Body of pancreas (tissue), 4 donors: ENCODE measurements around the gene C16orf95. TPM values are rescaled to one million over a fixed set of nuclear protein-coding genes. Genes with fewer than 3 reads are reported as not detected.

ENCODE experiments used
- ATAC-seq: fragments of 150-250 bp; one replicate; pipeline ENCODE4 v1.9.1; 2016
- DNase-seq, 4 donors: peaks; one replicate each; pipeline ENCODE4 v3.0.0-alpha.2; 2019
- H3K27ac ChIP-seq, 4 donors: fragments of 200-600 bp; sonication (generic); 1 replicate in 3 of 4; 2 replicates in 1 of 4; pipeline versions ENCODE4 v1.5.1 to v1.6.1; 2016 to 2019; ENCODE audit warnings: mild to moderate bottlenecking in 1 of 4, mixed read lengths in 1 of 4, moderate library complexity in 1 of 4
- H3K27me3 ChIP-seq, 2 donors: fragments of 200-600 bp; sonication (generic); one replicate each; pipeline ENCODE4 v1.6.0; 2016; ENCODE audit warnings: mild to moderate bottlenecking in 1 of 2
- H3K36me3 ChIP-seq, 2 donors: fragments of 200-600 bp; sonication (generic); replicated peaks in 1 of 2; 2 replicates each; pipeline ENCODE4 v1.5.1; 2016; ENCODE audit warnings: low read depth in 2 of 2; ENCODE audit not compliant: insufficient read depth in 1 of 2
- H3K4me1 ChIP-seq: fragments of 200-600 bp; sonication (generic); one replicate; pipeline ENCODE4 v1.6.0; 2016
- H3K4me3 ChIP-seq, 2 donors: fragments of 200-600 bp; sonication (generic); 1 replicate in 1 of 2; 2 replicates in 1 of 2; pipeline ENCODE4 v1.5.1; 2016 to 2019
- H3K9me3 ChIP-seq, 3 donors: fragments of 200-600 bp; sonication (generic); 1 replicate in 2 of 3; 2 replicates in 1 of 3; pipeline ENCODE4 v1.5.1; 2016
- POLR2A ChIP-seq, 3 donors: fragments of 450-650 bp; IDR thresholded peaks; one replicate each; pipeline ENCODE4 v1.6.1; 2016; ENCODE audit warnings: antibody characterized with exemption in 3 of 3, mild to moderate bottlenecking in 2 of 3
- WGBS, 2 donors: methylation state at CpG; one replicate each; pipeline ENCODE4 v1.1.5; 2017; 5-methylcytosine and 5-hydroxymethylcytosine counted together
- intact Hi-C: fragments of 100-400 bp; cut with DNase I; formaldehyde crosslinking; loops from one replicate; pipeline ENCODE4 v1.15.1; 2023
- total RNA-seq, 2 donors: library from RNA; depleted of rRNA; stranded (reverse); fragments of >200 nt; gene quantifications; one replicate each; pipeline ENCODE4 v1.1.0, GENCODE V29; 2016
- TF ChIP-seq, protein P1 (sequence below), 7 experiments: fragments of 450-650 bp in 4 of 7; fragments of 200-600 bp in 3 of 7; sonication (generic) in 3 of 7; IDR thresholded peaks; one replicate each; pipeline ENCODE4 v1.5.1; 2016 to 2019; ENCODE audit warnings: antibody characterized with exemption in 7 of 7

The C16orf95 gene
- total RNA-seq, 2 donors from 2014 or later: 1.3 to 2.0 TPM

DNA sequence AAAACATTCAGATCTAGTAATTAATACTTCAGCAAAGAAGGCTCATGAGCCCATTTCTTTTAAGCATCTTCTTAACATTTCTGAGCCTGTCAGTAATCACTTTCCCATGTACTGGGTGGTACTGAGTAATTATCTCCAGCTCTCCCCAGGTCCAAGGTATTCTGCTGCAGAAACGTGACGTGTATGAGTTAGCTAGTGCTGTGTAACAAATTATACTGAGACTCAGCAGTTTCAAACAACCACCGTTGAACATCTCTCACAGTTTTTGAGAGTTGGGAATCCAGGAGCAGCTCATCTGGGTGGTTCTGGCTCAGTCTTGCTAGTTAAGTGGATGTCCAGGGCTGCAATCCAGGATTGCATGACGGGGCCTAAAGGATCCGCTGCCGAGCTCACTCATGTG is 25.2 kb downstream of the C16orf95 start:
- intact Hi-C loops: no loop called here
- ATAC-seq (no peak), DNase-seq (no peak)
- no peaks in the 10 kb centered on the region for H3K9me3 ChIP-seq
- WGBS, 2 donors: 77 to 95% methylated on average over 6 of the region's 6 CpGs
- H3K36me3 ChIP-seq: no peaks in the 10 kb centered on the region
- H3K4me1 ChIP-seq: no peaks in the 10 kb centered on the region
- TF ChIP-seq POLR2A (IDR thresholded peaks at IDR 0.05): no peak
- TF ChIP-seq, protein P1, sequence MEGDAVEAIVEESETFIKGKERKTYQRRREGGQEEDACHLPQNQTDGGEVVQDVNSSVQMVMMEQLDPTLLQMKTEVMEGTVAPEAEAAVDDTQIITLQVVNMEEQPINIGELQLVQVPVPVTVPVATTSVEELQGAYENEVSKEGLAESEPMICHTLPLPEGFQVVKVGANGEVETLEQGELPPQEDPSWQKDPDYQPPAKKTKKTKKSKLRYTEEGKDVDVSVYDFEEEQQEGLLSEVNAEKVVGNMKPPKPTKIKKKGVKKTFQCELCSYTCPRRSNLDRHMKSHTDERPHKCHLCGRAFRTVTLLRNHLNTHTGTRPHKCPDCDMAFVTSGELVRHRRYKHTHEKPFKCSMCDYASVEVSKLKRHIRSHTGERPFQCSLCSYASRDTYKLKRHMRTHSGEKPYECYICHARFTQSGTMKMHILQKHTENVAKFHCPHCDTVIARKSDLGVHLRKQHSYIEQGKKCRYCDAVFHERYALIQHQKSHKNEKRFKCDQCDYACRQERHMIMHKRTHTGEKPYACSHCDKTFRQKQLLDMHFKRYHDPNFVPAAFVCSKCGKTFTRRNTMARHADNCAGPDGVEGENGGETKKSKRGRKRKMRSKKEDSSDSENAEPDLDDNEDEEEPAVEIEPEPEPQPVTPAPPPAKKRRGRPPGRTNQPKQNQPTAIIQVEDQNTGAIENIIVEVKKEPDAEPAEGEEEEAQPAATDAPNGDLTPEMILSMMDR (IDR thresholded peaks at IDR 0.05): no peak
- no peak overlapping the region for H3K4me3 ChIP-seq
- no peaks in the 10 kb centered on the region for H3K27me3 ChIP-seq
- no peak overlapping the region for H3K27ac ChIP-seq

DNA sequence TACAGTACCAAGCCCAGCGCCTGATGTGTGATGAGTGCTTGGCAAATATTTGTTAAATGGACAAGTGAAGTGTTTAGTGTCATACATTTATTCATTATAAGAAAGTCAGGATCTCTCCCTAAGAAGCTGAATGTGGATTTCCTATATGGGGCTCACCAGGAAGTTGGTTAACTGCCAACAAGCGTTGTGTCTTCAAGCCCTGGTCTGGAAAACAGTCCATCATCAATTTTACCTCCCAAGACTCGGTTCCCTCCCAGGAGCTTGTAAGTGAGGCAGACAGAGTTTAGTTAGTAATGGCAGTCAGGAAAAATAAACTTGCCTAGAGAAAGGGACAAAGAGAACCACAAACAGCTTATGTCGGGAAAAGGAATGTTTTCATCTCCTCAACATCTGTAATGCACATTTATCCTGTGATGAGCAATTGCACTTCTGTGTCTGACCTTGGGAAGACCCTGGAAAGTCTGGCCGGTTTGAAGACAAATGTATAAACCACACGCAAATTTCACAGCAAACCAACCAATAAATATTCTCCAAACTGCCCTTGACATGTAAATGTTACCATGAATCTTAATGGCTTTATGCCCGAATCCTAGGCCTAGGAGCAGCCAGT is 28.3 kb downstream of the C16orf95 start:
- Histone ChIP-seq H3K4me1 (no peaks in the 10 kb centered on the region), H3K9me3 (no peaks in the 10 kb centered on the region), H3K27ac (no peak overlapping the region), H3K4me3 (no peak overlapping the region), H3K27me3 (no peaks in the 10 kb centered on the region), H3K36me3 (no peaks in the 10 kb centered on the region)
- intact Hi-C loops: no loop called here
- ATAC-seq: no peak
- no peak for TF ChIP-seq POLR2A (IDR thresholded peaks at IDR 0.05)
- TF ChIP-seq, protein P1 (IDR thresholded peaks at IDR 0.05): no peak
- 75 to 76% methylated on average over 7 of the region's 7 CpGs for WGBS, 2 donors
- DNase-seq: no peak

DNA sequence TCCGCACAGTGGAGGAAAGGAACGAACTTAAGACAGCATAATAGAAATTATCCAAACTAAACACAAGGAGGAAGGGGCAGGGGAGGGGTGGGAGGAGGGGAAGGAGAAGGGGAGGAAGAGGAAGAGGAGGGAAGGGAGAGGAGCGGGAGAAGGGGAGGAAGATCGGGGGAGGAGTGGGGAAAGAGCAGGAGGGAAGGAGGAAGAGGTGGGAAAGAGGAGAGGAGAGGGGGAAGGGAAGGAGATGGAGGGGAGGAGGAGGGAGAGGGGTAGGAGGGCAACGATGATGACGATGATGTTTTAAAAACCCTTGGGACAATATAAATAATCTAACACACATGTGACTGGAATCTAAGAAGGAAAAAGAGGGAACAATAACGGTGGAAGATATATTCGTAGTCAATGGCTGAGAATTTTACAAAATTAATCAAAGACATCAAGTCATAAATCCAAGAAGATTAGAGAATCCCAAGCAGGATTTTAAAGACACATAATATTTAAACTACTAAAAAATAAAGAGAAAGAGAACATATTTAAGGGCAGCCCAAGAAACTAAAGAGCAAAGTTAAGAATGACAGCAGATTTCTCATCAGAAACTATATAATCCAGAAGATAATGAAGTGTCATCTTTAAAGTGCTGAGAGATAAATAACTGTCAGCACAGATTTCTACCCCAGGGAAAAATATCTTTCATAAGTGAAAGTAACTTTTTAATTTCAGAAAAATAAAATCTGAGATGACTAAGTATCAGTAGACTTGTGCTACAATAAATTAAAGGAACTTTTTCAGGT is 30.2 kb downstream of the C16orf95 start:
- DNase-seq: no peak
- H3K9me3 ChIP-seq: no peaks in the 10 kb centered on the region

DNA sequence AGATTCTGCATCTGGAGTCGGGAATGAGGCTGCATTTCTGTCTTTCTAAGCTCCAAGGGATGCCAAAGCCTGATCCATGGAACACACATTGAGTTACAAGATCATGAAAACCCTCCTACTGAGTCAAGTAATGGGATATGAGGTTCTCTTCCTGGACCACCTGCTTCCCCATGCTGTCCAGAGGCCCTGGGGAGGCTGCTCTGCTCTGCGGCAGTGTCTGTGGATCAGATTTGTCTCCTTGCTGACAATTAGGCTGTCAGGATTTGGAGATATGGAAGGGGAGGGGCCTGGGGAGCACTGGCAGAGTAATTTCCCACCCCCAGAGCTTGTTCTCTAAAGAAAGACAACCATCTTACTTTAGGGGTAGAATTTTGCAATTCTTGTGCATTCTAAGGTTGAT is 33.0 kb downstream of the C16orf95 start:
- no peak overlapping the region for H3K27ac ChIP-seq
- no peaks in the 10 kb centered on the region for H3K27me3 ChIP-seq
- no peaks in the 10 kb centered on the region for H3K4me1 ChIP-seq
- 60 to 70% methylated on average over 2 of the region's 2 CpGs for WGBS, 2 donors
- intact Hi-C loops: no loop called here
- no peaks in the 10 kb centered on the region for H3K9me3 ChIP-seq
- no peak for TF ChIP-seq POLR2A (IDR thresholded peaks at IDR 0.05)
- TF ChIP-seq, protein P1 (IDR thresholded peaks at IDR 0.05): no peak
- H3K36me3 ChIP-seq: no peaks in the 10 kb centered on the region
- ATAC-seq: no peak
- no peak overlapping the region for H3K4me3 ChIP-seq
- no peak for DNase-seq

More for the DNA sequence above, 30.2 kb downstream of the C16orf95 start:
- H3K4me3 ChIP-seq: no peak overlapping the region
- H3K4me1 ChIP-seq: no peaks in the 10 kb centered on the region
- WGBS, 2 donors: 54 to 81% methylated on average over 8 of the region's 8 CpGs
- H3K27ac ChIP-seq: no peak overlapping the region
- H3K36me3 ChIP-seq: no peaks in the 10 kb centered on the region
- no peak for TF ChIP-seq POLR2A (IDR thresholded peaks at IDR 0.05)
- TF ChIP-seq, protein P1 (IDR thresholded peaks at IDR 0.05): no peak
- ATAC-seq: no peak
- no peaks in the 10 kb centered on the region for H3K27me3 ChIP-seq
- intact Hi-C loops: no loop called here
